ENCODE measurements around the gene HLA-DMA. TPM values are rescaled to one million over a fixed set of nuclear protein-coding genes. Genes with fewer than 3 reads are reported as not detected.

HLA-DMA gene
- total RNA-seq = 4.7 and 14.1 TPM in 2 replicates

GRCh38 chr6:32952817-32953739 is at the start of gene HLA-DMA:
Gene HLA-DMA (minus strand): TSS chr6:32953097. CDS start chr6:32953036, 61 bp downstream.

GRCh38 chr6:32968093-32968866 is 15.4 kb upstream of the HLA-DMA start, which contains the start of gene BRD2:
Gene BRD2 (plus strand): TSS chr6:32968594. CDS start chr6:32972899, 4,305 bp downstream.

GRCh38 chr6:32940656-32941213 is 12.2 kb downstream of the HLA-DMA start, which contains the start of gene HLA-DMB:
Gene HLA-DMB (minus strand): TSS chr6:32941028. CDS start chr6:32940807, 221 bp downstream.

Other genes with a start within 250 kb of the HLA-DMA start
- gene HLA-DQA2, start 211.7 kb downstream of the HLA-DMA start, total RNA-seq = not detected in 2 replicates
- not detected in 2 replicates for gene HLA-DQB2, start 189.6 kb downstream of the HLA-DMA start, total RNA-seq
- 0.29 TPM in 1 of 2 replicates, not detected in the other for gene HLA-DOB, start 136.1 kb downstream of the HLA-DMA start, total RNA-seq
- 24.3 and 29.1 TPM in 2 replicates for gene TAP2, start 114.4 kb downstream of the HLA-DMA start, total RNA-seq
- gene PSMB8, start 109.0 kb downstream of the HLA-DMA start, total RNA-seq = 54.6 and 59.8 TPM in 2 replicates
- 40.3 and 73.8 TPM in 2 replicates for gene TAP1, start 99.4 kb downstream of the HLA-DMA start, total RNA-seq
- 37.2 and 42.3 TPM in 2 replicates for gene PSMB9, start 98.9 kb downstream of the HLA-DMA start, total RNA-seq
- gene HLA-DMB, start 12.1 kb downstream of the HLA-DMA start, total RNA-seq = 0.50 and 1.5 TPM in 2 replicates
- gene BRD2, start 15.5 kb upstream of the HLA-DMA start, total RNA-seq = 102 and 104 TPM in 2 replicates
- gene HLA-DOA, start 56.5 kb upstream of the HLA-DMA start, total RNA-seq = under 0.01 TPM in 1 of 2 replicates, not detected in the other
- gene HLA-DPA1, start 120.6 kb upstream of the HLA-DMA start, total RNA-seq = 1.7 and 2.8 TPM in 2 replicates
- gene HLA-DPB1, start 122.9 kb upstream of the HLA-DMA start, total RNA-seq = 1.8 and 10.0 TPM in 2 replicates
- 0.15 and 1.2 TPM in 2 replicates for gene COL11A2, start 239.4 kb upstream of the HLA-DMA start, total RNA-seq
- 28.2 and 36.4 TPM in 2 replicates for gene RXRB, start 247.6 kb upstream of the HLA-DMA start, total RNA-seq
- 126 and 152 TPM in 2 replicates for gene SLC39A7, start 247.8 kb upstream of the HLA-DMA start, total RNA-seq